Measurements from ENCODE around the gene TYMP.

GRCh38 chr22:50520826-50521453, 8.9 kb downstream of the TYMP start:
- TF ChIP-seq POLR2AphosphoS5 (IDR thresholded peaks at IDR 0.05; ENCODE audit: borderline replicate concordance, low read depth, low read length) (no peak), EZH2 (IDR thresholded peaks at IDR 0.05) (no peak), FOXP2 (optimal IDR thresholded peaks at IDR 0.05; ENCODE audit: control extremely low read depth, extremely low read length, insufficient read depth) (no peak)
